ENCODE measurements around the gene CTRL.

The CTRL gene

GRCh38 chr16:67965668-67966548 lies 34.2 kb upstream of the CTRL start:
- no peak for DNase-seq (ENCODE audit: low read depth)
- TF ChIP-seq CTCF (IDR thresholded peaks at IDR 0.05; ENCODE audit: low read depth, low read length, missing control alignments): no peak
- no peak overlapping the region; the same call in 1 of the 2 replicates for H3K4me3 ChIP-seq (ENCODE audit: low read depth, low read length)

GRCh38 chr16:67964477-67965131 lies 32.9 kb upstream of the CTRL start:
- H3K4me3 ChIP-seq (ENCODE audit: low read depth, low read length): no peak overlapping the region
- no peak for DNase-seq (ENCODE audit: low read depth)
- no peak for TF ChIP-seq CTCF (IDR thresholded peaks at IDR 0.05; ENCODE audit: low read depth, low read length, missing control alignments)

DNA sequence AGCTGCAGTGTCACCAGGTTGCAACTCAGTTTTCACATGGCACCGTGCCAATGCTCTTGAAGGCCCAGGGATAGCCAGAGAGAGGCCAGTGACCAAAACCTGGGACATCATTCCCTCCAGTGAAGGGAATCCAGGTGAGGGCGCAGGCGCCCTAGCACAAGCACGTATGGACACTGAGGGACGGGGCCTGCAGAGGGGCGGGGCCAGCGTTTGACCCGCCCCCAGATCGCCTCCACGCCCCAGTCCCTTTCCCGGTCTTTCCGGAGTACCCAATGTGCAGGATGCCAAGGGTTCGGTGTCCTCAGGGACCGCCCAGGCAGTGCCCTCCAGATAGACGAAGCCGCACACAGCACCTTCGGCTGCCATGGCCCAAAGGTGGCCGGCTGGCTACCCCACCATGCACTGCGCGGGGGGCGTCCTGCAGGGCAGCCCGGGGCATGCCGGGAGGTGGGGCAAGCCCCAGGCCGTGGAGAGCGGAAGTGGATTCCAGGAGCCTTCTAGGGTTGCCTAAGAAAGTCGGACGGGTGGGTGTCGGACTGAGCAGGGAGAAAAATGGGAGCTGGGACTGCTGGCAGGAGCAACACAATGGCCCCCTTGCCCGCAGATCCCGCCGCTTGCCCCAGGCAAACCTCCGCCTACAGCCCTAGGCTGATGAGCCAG lies 32.1 kb upstream of the CTRL start:
- TF ChIP-seq CTCF (IDR thresholded peaks at IDR 0.05; ENCODE audit: low read depth, low read length, missing control alignments): no peak
- no peak for DNase-seq (ENCODE audit: low read depth)
- H3K4me3 ChIP-seq (ENCODE audit: low read depth, low read length): no peak overlapping the region

DNA sequence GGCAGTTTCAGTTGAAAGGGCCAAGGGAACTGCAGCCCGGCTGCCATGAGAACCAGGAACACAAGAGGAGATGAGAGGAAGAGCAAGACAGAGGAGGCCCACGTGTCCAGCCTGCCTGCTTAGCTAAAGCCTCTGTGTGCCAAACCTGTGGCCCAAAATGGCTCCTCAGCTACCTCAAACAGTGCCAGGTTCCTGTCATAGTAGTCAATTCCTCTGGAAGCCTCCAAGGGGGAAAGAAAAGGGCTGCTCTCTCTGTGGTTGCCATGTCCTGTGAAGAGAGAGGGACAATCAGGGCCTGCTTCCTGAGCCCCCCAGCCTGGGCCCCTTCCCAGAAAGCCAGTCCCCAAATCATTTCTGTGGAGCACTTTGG lies 31.6 kb upstream of the CTRL start:
- no peak overlapping the region for H3K4me3 ChIP-seq (ENCODE audit: low read depth, low read length)
- no peak for TF ChIP-seq CTCF (IDR thresholded peaks at IDR 0.05; ENCODE audit: low read depth, low read length, missing control alignments)
- no peak for DNase-seq (ENCODE audit: low read depth)

GRCh38 chr16:67962135-67962534 lies 30.5 kb upstream of the CTRL start:
- H3K4me3 ChIP-seq (ENCODE audit: low read depth, low read length): no peak overlapping the region
- no peak for TF ChIP-seq CTCF (IDR thresholded peaks at IDR 0.05; ENCODE audit: low read depth, low read length, missing control alignments)
- DNase-seq (ENCODE audit: low read depth): no peak

- TF ChIP-seq CTCF (IDR thresholded peaks at IDR 0.05; ENCODE audit: low read depth, low read length, missing control alignments): no peak
- DNase-seq (ENCODE audit: low read depth): no peak
- no peak overlapping the region for H3K4me3 ChIP-seq (ENCODE audit: low read depth, low read length)
These were observed 29.9 kb upstream of the CTRL start for GRCh38 chr16:67961551-67961957.

All from GM12864 (cell line).